SK-N-SH (cell line): ENCODE measurements around the gene MORF4L1. TPM values are rescaled to one million over a fixed set of nuclear protein-coding genes. Genes with fewer than 3 reads are reported as not detected.

Experiments
- CTCF ChIA-PET: fragments of 300-600, 350-600 bp; formaldehyde crosslinking; extraction: SDS; loops from one replicate; lab custom pipeline; 2021; lab: Yijun Ruan, JAX
- POLR2A ChIA-PET: fragments of 350-600 bp; sonication (Branson Sonifier 250); formaldehyde crosslinking; extraction: SDS; loops from one replicate; lab custom pipeline; 2020; ENCODE audit warnings: antibody characterized with exemption, inconsistent platforms; lab: Yijun Ruan, JAX
- DNase-seq: peaks from one replicate; pipeline ENCODE4 v3.0.0; 2012
- H2AFZ ChIP-seq: fragments of 200-600 bp; sonication (generic); 2 replicates; pipeline ENCODE4 v1.8.1; 2016; ENCODE audit warnings: antibody characterized with exemption, mild to moderate bottlenecking, low read depth
- H3F3A ChIP-seq: fragments of 200-600 bp; sonication (generic); replicated peaks from 2 replicates; pipeline ENCODE3; 2016; ENCODE audit warnings: antibody characterized with exemption, mild to moderate bottlenecking; ENCODE audit not compliant: insufficient read depth
- H3K27ac ChIP-seq, 2 experiments: fragments of 200-500 bp in 1 of 2; fragments of 200-600 bp in 1 of 2; sonication (Bioruptor generic) in 1 of 2; sonication (generic), shearing (Covaris generic) in 1 of 2; 2 replicates each; pipeline versions ENCODE4 v1.5.1 to v1.6.1; 2014 to 2016; ENCODE audit warnings: low read depth in 2 of 2, inconsistent platforms in 1 of 2, low read length in 1 of 2, mild to moderate bottlenecking in 1 of 2, mixed read lengths in 1 of 2
- H3K27me3 ChIP-seq: fragments of 200-600 bp; sonication (generic), shearing (Covaris generic); 2 replicates; pipeline ENCODE4 v1.6.1; 2016; ENCODE audit warnings: mixed run types; ENCODE audit not compliant: insufficient read depth
- H3K36me3 ChIP-seq, 2 experiments: fragments of 200-500 bp in 1 of 2; fragments of 200-600 bp in 1 of 2; sonication (Bioruptor generic) in 1 of 2; sonication (generic) in 1 of 2; replicated peaks in 1 of 2; 2 replicates each; pipeline versions ENCODE3 to v1.5.1; 2014 to 2016; ENCODE audit warnings: low read length in 1 of 2, mild to moderate bottlenecking in 1 of 2; ENCODE audit not compliant: insufficient read depth in 2 of 2, control insufficient read depth in 1 of 2
- H3K4me1 ChIP-seq, 2 experiments: fragments of 200-500 bp in 1 of 2; fragments of 200-600 bp in 1 of 2; sonication (Bioruptor generic) in 1 of 2; sonication (generic), shearing (Covaris generic) in 1 of 2; 2 replicates each; pipeline versions ENCODE4 v1.5.1 to v1.6.1; 2014 to 2016; ENCODE audit warnings: low read depth in 1 of 2, low read length in 1 of 2, mixed run types in 1 of 2; ENCODE audit not compliant: insufficient read depth in 2 of 2, control insufficient read depth in 1 of 2
- H3K4me2 ChIP-seq: fragments of 200-600 bp; sonication (generic), shearing (Covaris generic); 2 replicates; pipeline ENCODE4 v1.6.1; 2017; ENCODE audit warnings: mixed run types
- H3K4me3 ChIP-seq, 2 experiments: fragments of 200-500 bp in 1 of 2; fragments of 200-600 bp in 1 of 2; sonication (Bioruptor generic) in 1 of 2; sonication (generic), shearing (Covaris generic) in 1 of 2; 2 replicates each; pipeline versions ENCODE4 v1.5.1 to v1.8.1; 2014 to 2016; ENCODE audit warnings: low read depth in 2 of 2, inconsistent platforms in 1 of 2, low read length in 1 of 2, mild to moderate bottlenecking in 1 of 2, mixed read lengths in 1 of 2, moderate library complexity in 1 of 2
- H3K79me2 ChIP-seq: fragments of 200-600 bp; sonication (generic); 2 replicates; pipeline ENCODE4 v1.8.1; 2017; ENCODE audit warnings: mild to moderate bottlenecking; ENCODE audit not compliant: insufficient read depth
- H3K9ac ChIP-seq: fragments of 200-600 bp; sonication (generic); 2 replicates; pipeline ENCODE4 v1.6.1; 2017; ENCODE audit warnings: mixed run types
- H3K9me2 ChIP-seq: fragments of 200-600 bp; sonication (generic); 2 replicates; pipeline ENCODE4 v1.6.1; 2017; ENCODE audit warnings: mixed run types
- H3K9me3 ChIP-seq: fragments of 200-600 bp; sonication (generic); 2 replicates; pipeline ENCODE4 v1.6.1; 2017; ENCODE audit warnings: mixed run types, mild to moderate bottlenecking, moderate library complexity
- H4K20me1 ChIP-seq: fragments of 200-600 bp; sonication (generic); 2 replicates; pipeline ENCODE4 v1.6.1; 2017; ENCODE audit warnings: mild to moderate bottlenecking, mixed run types; ENCODE audit not compliant: insufficient read depth
- ELF1 ChIP-seq: IDR thresholded peaks from 2 replicates; pipeline ENCODE4 v1.4.0; 2012
- EP300 ChIP-seq, 2 experiments: IDR thresholded peaks; 2 replicates each; pipeline versions ENCODE4 v1.4.0 to v1.6.1; 2012; ENCODE audit warnings: borderline replicate concordance in 1 of 2, low read depth in 1 of 2, low read length in 1 of 2
- EZH2phosphoT487 ChIP-seq: fragments of 200-600 bp; sonication (generic); IDR thresholded peaks from 2 replicates; pipeline ENCODE4 v1.6.1; 2017; ENCODE audit warnings: low read depth, mixed run types, mild to moderate bottlenecking, antibody characterized with exemption, moderate library complexity, borderline replicate concordance
- GATA2 ChIP-seq: sonication (generic); formaldehyde crosslinking; IDR thresholded peaks from 2 replicates; pipeline ENCODE4 v1.5.0; 2020; ENCODE audit warnings: mild to moderate bottlenecking, missing genetic modification reagents
- MEF2A ChIP-seq: IDR thresholded peaks from 2 replicates; pipeline ENCODE4 v1.4.0; 2012; ENCODE audit warnings: low read depth, borderline replicate concordance
- MXI1 ChIP-seq: IDR thresholded peaks from 2 replicates; pipeline ENCODE4 v1.6.1; 2012; ENCODE audit warnings: mild to moderate bottlenecking, low read depth, low read length, improper control_type of control experiment
- NFIC ChIP-seq: IDR thresholded peaks from 2 replicates; pipeline ENCODE4 v1.4.0; 2012; ENCODE audit warnings: borderline replicate concordance
- NRF1 ChIP-seq: IDR thresholded peaks from 2 replicates; pipeline ENCODE4 v1.6.1; 2012; ENCODE audit warnings: low read depth, mild to moderate bottlenecking, low read length
- PBX3 ChIP-seq: IDR thresholded peaks from 2 replicates; pipeline ENCODE4; 2012
- POLR2AphosphoS5 ChIP-seq: IDR thresholded peaks from 2 replicates; pipeline ENCODE4 v1.6.1; 2012; ENCODE audit warnings: low read depth, low read length
- RAD21 ChIP-seq: IDR thresholded peaks from 2 replicates; pipeline ENCODE4 v1.6.1; 2012; ENCODE audit warnings: mild to moderate bottlenecking, low read length
- REST ChIP-seq: IDR thresholded peaks from 2 replicates; pipeline ENCODE4 v1.6.1; 2012; ENCODE audit warnings: mild to moderate bottlenecking, low read depth, low read length, moderate library complexity
- SIN3A ChIP-seq: IDR thresholded peaks from 2 replicates; pipeline ENCODE4 v1.6.1; 2012; ENCODE audit warnings: low read depth, mild to moderate bottlenecking, low read length, moderate library complexity, borderline replicate concordance
- SMC3 ChIP-seq: IDR thresholded peaks from 2 replicates; pipeline ENCODE4 v1.6.1; 2012; ENCODE audit warnings: low read depth, low read length, improper control_type of control experiment
- TAF1 ChIP-seq: IDR thresholded peaks from 2 replicates; pipeline ENCODE4 v1.6.1; 2012; ENCODE audit warnings: low read depth, mild to moderate bottlenecking, low read length, moderate library complexity, borderline replicate concordance
- TEAD4 ChIP-seq: IDR thresholded peaks from 2 replicates; pipeline ENCODE4 v1.4.0; 2012; ENCODE audit warnings: mild to moderate bottlenecking, borderline replicate concordance; ENCODE audit not compliant: insufficient read depth
- USF1 ChIP-seq: IDR thresholded peaks from 2 replicates; pipeline ENCODE4 v1.4.0; 2012; ENCODE audit warnings: low read depth, borderline replicate concordance
- YY1 ChIP-seq: IDR thresholded peaks from 2 replicates; pipeline ENCODE4 v1.4.0; 2012; ENCODE audit warnings: low read depth, mild to moderate bottlenecking
- WGBS: methylation state at CpG from one replicate; pipeline ENCODE4 v1.1.6; 2017; ENCODE audit warnings: low lambda C conversion rate; 5-methylcytosine and 5-hydroxymethylcytosine counted together
- polyA plus RNA-seq, 3 experiments: library from polyadenylated mRNA; depleted of rRNA; stranded (reverse); fragments of >200 nt; gene quantifications; 2 replicates each; pipeline ENCODE4 v1.2.3, GENCODE V29; 2012
- TF ChIP-seq, protein P1 (sequence below): fragments of 150-350 bp; IDR thresholded peaks from 2 replicates; pipeline ENCODE4 v1.6.1; 2017; ENCODE audit warnings: antibody characterized with exemption, low read length, low read depth, borderline replicate concordance
- TF ChIP-seq, protein P2 (sequence below): fragments of 200-600 bp; sonication (generic); IDR thresholded peaks from 2 replicates; pipeline ENCODE4 v1.6.1; 2017; ENCODE audit warnings: antibody characterized with exemption, mild to moderate bottlenecking, moderate library complexity
- TF ChIP-seq, protein P3 (sequence below): IDR thresholded peaks from 2 replicates; pipeline ENCODE4 v1.4.0; 2012; ENCODE audit warnings: low read depth

MORF4L1 gene
- polyA plus RNA-seq, 1 of the 3 experiments (the other 2 are of a cell fraction): 163 TPM

DNA sequence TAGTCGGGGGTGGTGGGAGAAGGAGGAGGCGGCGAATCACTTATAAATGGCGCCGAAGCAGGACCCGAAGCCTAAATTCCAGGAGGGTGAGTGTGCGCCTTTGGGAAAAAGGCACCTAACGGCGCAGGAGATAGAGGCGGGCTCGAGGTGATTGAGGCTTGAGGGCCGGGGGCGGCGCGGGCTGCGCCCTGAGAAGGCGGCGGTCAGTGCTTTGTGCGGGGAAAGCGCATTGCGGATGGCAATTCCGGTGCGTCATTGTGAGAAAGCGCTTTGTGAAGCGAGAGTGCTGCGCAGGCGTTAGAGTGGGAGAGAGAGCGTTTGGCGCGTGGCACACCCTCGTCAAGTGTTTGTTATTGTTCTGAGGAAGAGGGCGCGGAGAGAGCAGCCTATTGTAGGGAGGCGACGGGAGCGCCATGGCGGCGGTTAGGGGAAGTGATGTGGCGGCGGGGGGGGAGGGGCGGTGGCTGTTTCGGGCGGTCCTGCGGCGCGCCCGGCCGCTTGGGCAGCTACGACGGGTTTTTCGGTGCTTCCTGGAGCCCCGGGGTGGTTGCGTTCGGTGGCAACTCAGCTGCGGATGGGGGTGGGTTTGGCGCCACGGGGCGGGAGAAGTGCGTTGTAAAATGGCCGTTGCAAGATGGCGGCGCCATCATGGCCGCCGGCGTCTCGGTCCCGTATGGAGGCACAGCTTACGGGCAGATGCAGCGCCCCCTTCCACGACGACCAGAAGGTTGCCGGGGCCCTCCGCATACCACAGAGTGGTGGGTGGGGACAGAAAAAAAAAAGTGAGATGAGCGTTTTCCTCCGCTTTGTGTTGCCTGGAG, 492 bp downstream of the MORF4L1 start:
- ChIA-PET CTCF (interaction anchor here (0.6 to 4.7 kb wide), 21 partner anchors 10 to 345 kb away, joined by 3 to 27 read pairs (median 4); partner anchors contain the start of gene ADAMTS7), POLR2A (interaction anchor here (0.6 to 1.2 kb wide), 3 partner anchors 12 to 63 kb away, joined by 3 to 6 read pairs (median 3); no protein-coding TSS in a partner anchor)
- H3K4me3 ChIP-seq: peak overlapping the region; percentile 66 to 92
- H2AFZ ChIP-seq: no peak overlapping the region
- WGBS: under 1% methylated on average over 52 of the region's 75 CpGs
- no peaks in the 10 kb centered on the region for H3K9me2 ChIP-seq
- H3K79me2 ChIP-seq: peaks cover 54% of the 10 kb centered on the region
- peaks cover 19% of the 10 kb centered on the region for H3F3A ChIP-seq
- H3K9me3 ChIP-seq: no peaks in the 10 kb centered on the region
- no peaks in the 10 kb centered on the region for H3K36me3 ChIP-seq
- H3K4me2 ChIP-seq: peak overlapping the region; percentile 85
- peak; percentile 85 for DNase-seq
- peak overlapping the region; percentile 100 for H3K9ac ChIP-seq
- H3K4me1 ChIP-seq: peaks cover 7 to 11% of the 10 kb centered on the region in 2 experiments; a peak in 3 of 4 replicates
- H3K27me3 ChIP-seq: no peaks in the 10 kb centered on the region
- H3K27ac ChIP-seq: peak overlapping the region; percentile 92 to 100
- peaks cover 46% of the 10 kb centered on the region for H4K20me1 ChIP-seq
- peak; percentile 12; the same call in 1 of the 2 replicates for TF ChIP-seq SMC3
- peak; percentile 93 for TF ChIP-seq TAF1
- no peak for TF ChIP-seq GATA2 (CRISPR knock-in tag)
- TF ChIP-seq POLR2AphosphoS5: peak; percentile 43; the same call in 1 of the 2 replicates
- TF ChIP-seq USF1: no peak
- no peak for TF ChIP-seq ELF1
- TF ChIP-seq MXI1: peak; percentile 85
- TF ChIP-seq SIN3A: 0 out of 2 replicates have a peak, but pooled peaks have one; percentile 27
- TF ChIP-seq YY1: peak; percentile 98
- TF ChIP-seq EZH2phosphoT487: no peak
- peak; percentile 9; the same call in 1 of the 2 replicates for TF ChIP-seq NFIC
- no peak; a peak in 2 of 4 replicates for TF ChIP-seq EP300 (IDR thresholded peaks at IDR 0.05; ENCODE audit: borderline replicate concordance in 1 of 2, low read depth in 1 of 2, low read length in 1 of 2)
- TF ChIP-seq TEAD4: 0 out of 2 replicates have a peak, but pooled peaks have one; percentile 37
- TF ChIP-seq NRF1: 0 out of 2 replicates have a peak, but pooled peaks have one; percentile 13
- TF ChIP-seq, protein P1, sequence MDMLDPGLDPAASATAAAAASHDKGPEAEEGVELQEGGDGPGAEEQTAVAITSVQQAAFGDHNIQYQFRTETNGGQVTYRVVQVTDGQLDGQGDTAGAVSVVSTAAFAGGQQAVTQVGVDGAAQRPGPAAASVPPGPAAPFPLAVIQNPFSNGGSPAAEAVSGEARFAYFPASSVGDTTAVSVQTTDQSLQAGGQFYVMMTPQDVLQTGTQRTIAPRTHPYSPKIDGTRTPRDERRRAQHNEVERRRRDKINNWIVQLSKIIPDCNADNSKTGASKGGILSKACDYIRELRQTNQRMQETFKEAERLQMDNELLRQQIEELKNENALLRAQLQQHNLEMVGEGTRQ: no peak
- peak; percentile 29; the same call in 1 of the 2 replicates for TF ChIP-seq PBX3
- TF ChIP-seq, protein P2, sequence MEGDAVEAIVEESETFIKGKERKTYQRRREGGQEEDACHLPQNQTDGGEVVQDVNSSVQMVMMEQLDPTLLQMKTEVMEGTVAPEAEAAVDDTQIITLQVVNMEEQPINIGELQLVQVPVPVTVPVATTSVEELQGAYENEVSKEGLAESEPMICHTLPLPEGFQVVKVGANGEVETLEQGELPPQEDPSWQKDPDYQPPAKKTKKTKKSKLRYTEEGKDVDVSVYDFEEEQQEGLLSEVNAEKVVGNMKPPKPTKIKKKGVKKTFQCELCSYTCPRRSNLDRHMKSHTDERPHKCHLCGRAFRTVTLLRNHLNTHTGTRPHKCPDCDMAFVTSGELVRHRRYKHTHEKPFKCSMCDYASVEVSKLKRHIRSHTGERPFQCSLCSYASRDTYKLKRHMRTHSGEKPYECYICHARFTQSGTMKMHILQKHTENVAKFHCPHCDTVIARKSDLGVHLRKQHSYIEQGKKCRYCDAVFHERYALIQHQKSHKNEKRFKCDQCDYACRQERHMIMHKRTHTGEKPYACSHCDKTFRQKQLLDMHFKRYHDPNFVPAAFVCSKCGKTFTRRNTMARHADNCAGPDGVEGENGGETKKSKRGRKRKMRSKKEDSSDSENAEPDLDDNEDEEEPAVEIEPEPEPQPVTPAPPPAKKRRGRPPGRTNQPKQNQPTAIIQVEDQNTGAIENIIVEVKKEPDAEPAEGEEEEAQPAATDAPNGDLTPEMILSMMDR: peak; percentile 56
- TF ChIP-seq RAD21: peak; percentile 23; the same call in 1 of the 2 replicates
- TF ChIP-seq REST: peak; percentile 57; the same call in 1 of the 2 replicates
- TF ChIP-seq, protein P3, sequence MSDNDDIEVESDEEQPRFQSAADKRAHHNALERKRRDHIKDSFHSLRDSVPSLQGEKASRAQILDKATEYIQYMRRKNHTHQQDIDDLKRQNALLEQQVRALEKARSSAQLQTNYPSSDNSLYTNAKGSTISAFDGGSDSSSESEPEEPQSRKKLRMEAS: peak; percentile 75
- TF ChIP-seq MEF2A: no peak
